GM21737 (cell line): ENCODE results near the gene PGAP1.

Experiments
- ATAC-seq: cut with Tn5 transposase; IDR thresholded peaks from one replicate; pipeline ENCODE4 v1.9.1; 2021; ENCODE audit warnings: mild to moderate bottlenecking, moderate library complexity; ENCODE audit not compliant: unreplicated experiment

PGAP1 gene

DNA sequence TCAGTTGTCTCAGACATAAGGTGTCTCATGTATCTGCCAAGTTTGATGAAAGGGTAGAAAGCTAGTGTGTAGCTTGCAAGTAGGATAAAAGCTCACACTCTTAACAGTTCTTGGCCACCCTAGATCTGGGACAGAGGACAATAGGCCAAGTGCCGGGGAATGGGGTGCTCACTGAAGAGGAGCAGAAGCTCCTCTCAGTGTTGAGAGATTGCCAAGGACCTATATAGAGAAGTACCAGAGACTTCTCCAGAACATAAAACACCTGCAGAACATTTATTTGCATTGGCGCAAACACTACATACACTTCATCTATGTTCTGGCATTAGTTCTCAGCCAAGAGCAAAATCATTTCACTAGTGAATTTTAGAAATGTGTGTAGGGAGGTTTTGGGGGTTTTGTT is 124.1 kb downstream of the PGAP1 start:
- ATAC-seq = no peak

DNA sequence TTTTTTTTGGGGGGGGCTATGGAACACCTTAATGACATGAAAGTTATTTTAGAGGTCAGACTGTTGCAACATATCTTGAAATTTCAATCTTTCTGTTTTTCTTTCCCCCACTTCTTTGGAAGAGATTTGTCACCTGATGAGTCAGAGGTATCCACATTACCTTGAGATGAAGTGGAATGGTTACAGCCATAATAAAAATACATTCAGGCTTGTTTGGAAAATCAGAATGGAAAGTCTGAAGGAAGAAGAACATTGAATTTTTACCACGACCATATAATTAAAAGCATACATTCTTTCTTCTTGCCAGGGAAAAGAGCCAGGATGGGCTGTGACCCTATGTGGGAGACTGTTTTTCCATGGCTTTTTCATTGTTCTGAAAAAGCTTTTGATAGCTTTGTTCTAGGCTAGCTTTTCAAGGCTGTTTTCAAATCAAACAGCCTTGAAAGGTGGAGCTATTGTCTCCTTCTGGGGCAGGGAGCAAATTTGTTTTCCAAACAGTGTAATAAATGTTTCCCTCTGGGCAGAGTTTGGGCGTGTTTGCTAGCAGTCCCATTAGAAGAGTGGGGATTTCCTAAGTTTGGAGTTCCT is 124.7 kb downstream of the PGAP1 start:
- no peak for ATAC-seq

DNA sequence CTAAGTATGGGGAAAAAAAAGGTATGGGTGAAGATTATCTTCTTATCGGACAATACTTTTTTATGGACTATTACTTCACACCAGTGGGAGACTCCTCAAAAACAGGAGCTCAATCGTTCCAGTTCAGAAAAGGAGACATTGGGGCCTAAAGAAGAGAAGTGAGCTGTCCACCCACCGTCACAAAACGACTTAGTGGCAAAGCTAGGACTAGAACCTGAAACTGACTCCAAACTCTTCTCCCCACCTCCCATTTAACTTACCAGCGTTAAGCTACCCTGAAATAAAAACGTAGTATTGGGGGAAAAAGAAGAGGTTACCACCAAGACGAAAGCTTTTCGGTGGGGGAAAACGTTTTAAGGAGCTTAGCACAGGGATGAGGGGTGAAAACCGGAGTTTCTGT is 127.5 kb downstream of the PGAP1 start:
- ATAC-seq = no peak

DNA sequence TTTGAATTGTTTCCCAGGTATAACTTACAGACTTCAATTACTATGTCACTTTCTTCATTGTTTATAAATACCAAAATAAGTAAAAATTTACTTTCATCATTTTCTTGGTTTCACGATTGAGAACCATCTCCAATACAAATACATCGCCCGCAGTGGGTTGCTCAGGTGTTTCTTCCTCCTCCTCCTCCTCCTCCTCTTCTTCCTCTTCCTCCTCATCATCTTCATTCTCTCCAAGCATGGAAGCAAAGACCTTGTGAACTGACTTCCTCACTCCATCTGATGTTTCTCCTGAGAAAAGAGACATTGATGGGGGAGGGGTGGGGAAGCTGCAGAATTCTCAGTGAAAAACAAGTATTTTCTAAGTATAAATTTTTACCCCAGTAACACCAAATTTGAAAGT is 133.6 kb downstream of the PGAP1 start:
- ATAC-seq = no peak

DNA sequence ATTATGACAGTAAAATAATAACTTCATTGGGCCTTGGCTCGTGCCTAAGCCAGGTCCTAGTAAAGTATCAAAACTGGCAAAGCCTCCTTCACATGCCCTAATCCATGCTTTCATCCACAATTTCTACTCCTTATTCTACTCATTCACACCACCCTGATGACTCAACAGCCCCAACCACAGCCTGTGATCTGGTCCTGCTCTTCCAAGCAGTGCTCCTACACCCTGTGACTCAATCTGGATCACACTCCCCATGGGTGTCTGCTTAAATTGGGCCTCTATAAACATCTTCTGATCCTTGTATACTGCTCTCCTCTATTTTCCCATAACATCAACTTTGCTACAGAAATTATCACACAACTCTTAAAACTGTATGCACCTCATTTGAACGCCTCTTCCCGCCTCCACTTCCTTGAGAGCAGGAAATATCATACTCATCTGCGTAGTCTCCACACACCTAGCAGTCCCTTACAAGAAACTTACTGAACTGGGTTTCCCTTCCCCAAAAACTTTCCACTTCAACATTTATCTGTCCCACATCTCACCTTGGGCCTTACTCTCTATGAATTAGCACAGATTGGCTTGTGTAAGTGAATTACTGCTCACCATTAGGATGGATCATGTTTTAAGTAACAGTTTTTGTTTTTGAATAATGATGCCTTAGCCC is 142.9 kb downstream of the PGAP1 start:
- no peak for ATAC-seq
